Peyer's patch (tissue), 4 donors: Measurements from ENCODE around the gene GPR137.

Experiments
- CTCF ChIP-seq, 6 experiments: fragments of 450-650 bp in 4 of 6; fragments of 200-600 bp in 2 of 6; sonication (generic) in 1 of 6; IDR thresholded peaks; one replicate each; pipeline ENCODE4 v1.5.1; 2017 to 2019; ENCODE audit warnings: antibody characterized with exemption in 6 of 6, mild to moderate bottlenecking in 3 of 6, moderate library complexity in 1 of 6
- POLR2A ChIP-seq, 2 donors: fragments of 450-650 bp; IDR thresholded peaks; one replicate each; pipeline ENCODE4 v1.5.1; 2017; ENCODE audit warnings: antibody characterized with exemption in 2 of 2, mild to moderate bottlenecking in 2 of 2, moderate library complexity in 2 of 2

GRCh38 chr11:64305075-64305690 is 19.5 kb downstream of the GPR137 start, which contains the start of gene ESRRA:
- no peak for TF ChIP-seq CTCF (IDR thresholded peaks at IDR 0.05)
- TF ChIP-seq POLR2A (IDR thresholded peaks at IDR 0.05): peak; percentile 68 to 86
